GM19324 (cell line): ENCODE measurements around the gene NLRP9.

Experiments
- ATAC-seq: cut with Tn5 transposase; IDR thresholded peaks from one replicate; pipeline ENCODE4 v1.9.1; 2021; ENCODE audit warnings: mild to moderate bottlenecking, moderate library complexity; ENCODE audit not compliant: unreplicated experiment, low FRiP score

NLRP9 gene

GRCh38 chr19:55704494-55705245 is 33.5 kb downstream of the NLRP9 start:
- no peak for ATAC-seq

- no peak for ATAC-seq
Measured at GRCh38 chr19:55703790-55704215, 34.4 kb downstream of the NLRP9 start.

- no peak for ATAC-seq
Measured at GRCh38 chr19:55702131-55702627, 36.0 kb downstream of the NLRP9 start.

GRCh38 chr19:55700813-55701212 is 37.4 kb downstream of the NLRP9 start:
- no peak for ATAC-seq

- ATAC-seq = no peak
Measured at GRCh38 chr19:55699221-55699620, 39.0 kb downstream of the NLRP9 start.

- ATAC-seq = no peak
Measured at GRCh38 chr19:55698256-55698655, 39.9 kb downstream of the NLRP9 start.

- no peak for ATAC-seq
Measured at GRCh38 chr19:55697698-55698097, 40.5 kb downstream of the NLRP9 start.

- no peak for ATAC-seq
Measured at GRCh38 chr19:55697069-55697440, 41.1 kb downstream of the NLRP9 start.

- no peak for ATAC-seq
Measured at GRCh38 chr19:55696301-55697068, 41.7 kb downstream of the NLRP9 start.

GRCh38 chr19:55695511-55696290 is 42.5 kb downstream of the NLRP9 start:
- ATAC-seq = no peak

GRCh38 chr19:55694656-55695491 is 43.3 kb downstream of the NLRP9 start:
- ATAC-seq = no peak

GRCh38 chr19:55694241-55694655 is 44.0 kb downstream of the NLRP9 start:
- ATAC-seq = no peak

- ATAC-seq = no peak
Measured at GRCh38 chr19:55693336-55693974, 44.7 kb downstream of the NLRP9 start.

GRCh38 chr19:55692681-55693081 is 45.5 kb downstream of the NLRP9 start:
- ATAC-seq = no peak

GRCh38 chr19:55691561-55692481 is 46.4 kb downstream of the NLRP9 start:
- ATAC-seq = no peak

- no peak for ATAC-seq
Measured at GRCh38 chr19:55690769-55691545, 47.2 kb downstream of the NLRP9 start.

GRCh38 chr19:55690109-55690768 is 48.0 kb downstream of the NLRP9 start:
- ATAC-seq = no peak
